Measurements from ENCODE around the gene RNASE8.

- TF ChIP-seq, protein P1, sequence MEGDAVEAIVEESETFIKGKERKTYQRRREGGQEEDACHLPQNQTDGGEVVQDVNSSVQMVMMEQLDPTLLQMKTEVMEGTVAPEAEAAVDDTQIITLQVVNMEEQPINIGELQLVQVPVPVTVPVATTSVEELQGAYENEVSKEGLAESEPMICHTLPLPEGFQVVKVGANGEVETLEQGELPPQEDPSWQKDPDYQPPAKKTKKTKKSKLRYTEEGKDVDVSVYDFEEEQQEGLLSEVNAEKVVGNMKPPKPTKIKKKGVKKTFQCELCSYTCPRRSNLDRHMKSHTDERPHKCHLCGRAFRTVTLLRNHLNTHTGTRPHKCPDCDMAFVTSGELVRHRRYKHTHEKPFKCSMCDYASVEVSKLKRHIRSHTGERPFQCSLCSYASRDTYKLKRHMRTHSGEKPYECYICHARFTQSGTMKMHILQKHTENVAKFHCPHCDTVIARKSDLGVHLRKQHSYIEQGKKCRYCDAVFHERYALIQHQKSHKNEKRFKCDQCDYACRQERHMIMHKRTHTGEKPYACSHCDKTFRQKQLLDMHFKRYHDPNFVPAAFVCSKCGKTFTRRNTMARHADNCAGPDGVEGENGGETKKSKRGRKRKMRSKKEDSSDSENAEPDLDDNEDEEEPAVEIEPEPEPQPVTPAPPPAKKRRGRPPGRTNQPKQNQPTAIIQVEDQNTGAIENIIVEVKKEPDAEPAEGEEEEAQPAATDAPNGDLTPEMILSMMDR (IDR thresholded peaks at IDR 0.05): no peak
- TF ChIP-seq EP300 (IDR thresholded peaks at IDR 0.05) (no peak), POLR2A (IDR thresholded peaks at IDR 0.05) (no peak)
Measured at GRCh38 chr14:21060614-21061346, 3.2 kb downstream of the RNASE8 start.

All from sigmoid colon (tissue), 4 donors.